HL-60 (cell line): ENCODE measurements around the gene NFIA.

ENCODE experiments used
- TF ChIP-seq, protein P1 (sequence below): IDR thresholded peaks from one replicate; pipeline ENCODE4 v1.5.1; 2011; ENCODE audit warnings: low read length, control low read depth, inconsistent platforms; ENCODE audit not compliant: insufficient read depth
- TF ChIP-seq, protein P2 (sequence below): IDR thresholded peaks from 2 replicates; pipeline ENCODE4 v1.6.1; 2012; ENCODE audit warnings: low read depth; ENCODE audit not compliant: insufficient replicate concordance

DNA sequence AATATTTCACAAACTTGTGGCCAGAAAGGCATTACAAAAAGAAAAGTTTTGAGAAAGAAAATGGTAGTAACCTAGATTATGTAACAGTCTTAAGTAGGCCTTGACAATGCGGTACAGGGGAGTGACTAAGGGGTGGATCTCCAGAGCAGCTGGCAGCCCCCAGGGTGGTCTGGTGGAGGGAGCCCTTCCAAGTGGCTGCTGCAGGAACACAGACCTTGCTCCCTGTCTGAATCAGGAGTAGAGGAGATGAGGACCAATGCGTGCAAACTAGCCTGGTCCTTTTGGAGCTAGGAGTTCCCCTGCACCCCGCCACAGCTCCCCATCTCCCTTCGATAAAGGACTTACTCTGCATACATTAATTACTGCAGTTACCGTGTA, 189.0 kb downstream of the NFIA start:
- TF ChIP-seq, protein P1, sequence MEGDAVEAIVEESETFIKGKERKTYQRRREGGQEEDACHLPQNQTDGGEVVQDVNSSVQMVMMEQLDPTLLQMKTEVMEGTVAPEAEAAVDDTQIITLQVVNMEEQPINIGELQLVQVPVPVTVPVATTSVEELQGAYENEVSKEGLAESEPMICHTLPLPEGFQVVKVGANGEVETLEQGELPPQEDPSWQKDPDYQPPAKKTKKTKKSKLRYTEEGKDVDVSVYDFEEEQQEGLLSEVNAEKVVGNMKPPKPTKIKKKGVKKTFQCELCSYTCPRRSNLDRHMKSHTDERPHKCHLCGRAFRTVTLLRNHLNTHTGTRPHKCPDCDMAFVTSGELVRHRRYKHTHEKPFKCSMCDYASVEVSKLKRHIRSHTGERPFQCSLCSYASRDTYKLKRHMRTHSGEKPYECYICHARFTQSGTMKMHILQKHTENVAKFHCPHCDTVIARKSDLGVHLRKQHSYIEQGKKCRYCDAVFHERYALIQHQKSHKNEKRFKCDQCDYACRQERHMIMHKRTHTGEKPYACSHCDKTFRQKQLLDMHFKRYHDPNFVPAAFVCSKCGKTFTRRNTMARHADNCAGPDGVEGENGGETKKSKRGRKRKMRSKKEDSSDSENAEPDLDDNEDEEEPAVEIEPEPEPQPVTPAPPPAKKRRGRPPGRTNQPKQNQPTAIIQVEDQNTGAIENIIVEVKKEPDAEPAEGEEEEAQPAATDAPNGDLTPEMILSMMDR, result no peak
- TF ChIP-seq, protein P2, sequence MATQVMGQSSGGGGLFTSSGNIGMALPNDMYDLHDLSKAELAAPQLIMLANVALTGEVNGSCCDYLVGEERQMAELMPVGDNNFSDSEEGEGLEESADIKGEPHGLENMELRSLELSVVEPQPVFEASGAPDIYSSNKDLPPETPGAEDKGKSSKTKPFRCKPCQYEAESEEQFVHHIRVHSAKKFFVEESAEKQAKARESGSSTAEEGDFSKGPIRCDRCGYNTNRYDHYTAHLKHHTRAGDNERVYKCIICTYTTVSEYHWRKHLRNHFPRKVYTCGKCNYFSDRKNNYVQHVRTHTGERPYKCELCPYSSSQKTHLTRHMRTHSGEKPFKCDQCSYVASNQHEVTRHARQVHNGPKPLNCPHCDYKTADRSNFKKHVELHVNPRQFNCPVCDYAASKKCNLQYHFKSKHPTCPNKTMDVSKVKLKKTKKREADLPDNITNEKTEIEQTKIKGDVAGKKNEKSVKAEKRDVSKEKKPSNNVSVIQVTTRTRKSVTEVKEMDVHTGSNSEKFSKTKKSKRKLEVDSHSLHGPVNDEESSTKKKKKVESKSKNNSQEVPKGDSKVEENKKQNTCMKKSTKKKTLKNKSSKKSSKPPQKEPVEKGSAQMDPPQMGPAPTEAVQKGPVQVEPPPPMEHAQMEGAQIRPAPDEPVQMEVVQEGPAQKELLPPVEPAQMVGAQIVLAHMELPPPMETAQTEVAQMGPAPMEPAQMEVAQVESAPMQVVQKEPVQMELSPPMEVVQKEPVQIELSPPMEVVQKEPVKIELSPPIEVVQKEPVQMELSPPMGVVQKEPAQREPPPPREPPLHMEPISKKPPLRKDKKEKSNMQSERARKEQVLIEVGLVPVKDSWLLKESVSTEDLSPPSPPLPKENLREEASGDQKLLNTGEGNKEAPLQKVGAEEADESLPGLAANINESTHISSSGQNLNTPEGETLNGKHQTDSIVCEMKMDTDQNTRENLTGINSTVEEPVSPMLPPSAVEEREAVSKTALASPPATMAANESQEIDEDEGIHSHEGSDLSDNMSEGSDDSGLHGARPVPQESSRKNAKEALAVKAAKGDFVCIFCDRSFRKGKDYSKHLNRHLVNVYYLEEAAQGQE, result no peak
